Measurements from ENCODE around the gene RBMX2.
"Not testable (repeated sequence)": the region's sequence is repeated elsewhere in the genome, so short reads cannot be mapped to it uniquely, and the experiment has no call there.

The RBMX2 gene

DNA sequence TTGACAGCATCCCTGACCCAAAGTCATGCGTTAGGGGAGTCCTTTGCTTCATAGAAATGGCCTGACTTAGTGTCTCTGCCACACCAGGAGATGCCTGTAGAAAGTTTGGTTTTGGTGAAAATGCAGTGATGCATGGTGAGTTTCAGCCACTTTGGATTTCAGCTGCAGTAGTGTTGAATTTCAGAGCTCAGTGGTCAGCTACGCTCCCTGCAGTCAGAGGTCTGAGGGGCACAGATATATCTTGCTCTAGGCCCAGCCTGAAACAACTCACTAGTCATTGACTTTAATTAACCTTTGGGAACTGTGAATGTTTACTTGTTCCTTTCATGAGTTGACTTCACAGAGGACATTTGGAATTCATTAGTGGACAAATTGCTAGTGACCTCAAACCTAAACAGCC, 17.5 kb downstream of the RBMX2 start:
- TF ChIP-seq ZFX (IDR thresholded peaks at IDR 0.05; ENCODE audit: borderline replicate concordance) (no peak), CTCF (IDR thresholded peaks at IDR 0.05) (no peak)
- no peak overlapping the region for H3K27ac ChIP-seq

- no peak for TF ChIP-seq ZFX (IDR thresholded peaks at IDR 0.05; ENCODE audit: borderline replicate concordance)
- TF ChIP-seq CTCF (IDR thresholded peaks at IDR 0.05) = no peak
- no peak overlapping the region for H3K27ac ChIP-seq
These were observed 24.7 kb downstream of the RBMX2 start for GRCh38 chrX:130426531-130426930.

- not testable (repeated sequence) for H3K27ac ChIP-seq
These were observed 27.4 kb downstream of the RBMX2 start for GRCh38 chrX:130429236-130429635.

- no peak for TF ChIP-seq ZFX (IDR thresholded peaks at IDR 0.05; ENCODE audit: borderline replicate concordance)
- no peak for TF ChIP-seq CTCF (IDR thresholded peaks at IDR 0.05)
These were observed 34.1 kb downstream of the RBMX2 start for GRCh38 chrX:130435937-130436336.

GRCh38 chrX:130437996-130438395, 36.2 kb downstream of the RBMX2 start:
- not testable (repeated sequence) for H3K27ac ChIP-seq

More at GRCh38 chrX:130435937-130436336, 34.1 kb downstream of the RBMX2 start:
- H3K27ac ChIP-seq = no peak overlapping the region

- TF ChIP-seq ZFX (IDR thresholded peaks at IDR 0.05; ENCODE audit: borderline replicate concordance) = no peak
- TF ChIP-seq CTCF (IDR thresholded peaks at IDR 0.05) = no peak
- H3K27ac ChIP-seq = no peak overlapping the region
These were observed 42.1 kb downstream of the RBMX2 start for GRCh38 chrX:130443875-130444274.

- H3K27ac ChIP-seq = no peak overlapping the region
- TF ChIP-seq ZFX (IDR thresholded peaks at IDR 0.05; ENCODE audit: borderline replicate concordance) = no peak
- no peak for TF ChIP-seq CTCF (IDR thresholded peaks at IDR 0.05)
These were observed 43.0 kb downstream of the RBMX2 start for GRCh38 chrX:130444641-130445336.

DNA sequence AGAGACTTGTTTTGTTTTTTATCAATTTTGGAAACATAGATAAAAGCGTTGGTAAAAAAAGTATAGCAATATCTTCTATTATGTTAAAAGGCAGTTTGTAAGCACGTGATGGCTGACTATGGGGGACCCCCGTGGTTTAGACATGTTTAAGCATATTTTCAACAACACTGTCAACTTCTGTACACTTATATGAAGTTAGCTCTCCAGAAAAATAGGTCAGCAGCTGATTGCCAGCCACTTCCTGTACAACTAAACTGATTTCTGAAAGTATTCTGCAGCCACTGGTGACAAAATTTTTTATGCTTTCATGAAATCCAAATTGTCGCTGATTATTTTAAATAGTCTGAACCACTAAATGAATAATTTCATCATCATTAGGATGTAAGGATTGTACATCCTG, 45.2 kb downstream of the RBMX2 start:
- H3K27ac ChIP-seq = no peak overlapping the region
- TF ChIP-seq ZFX (IDR thresholded peaks at IDR 0.05; ENCODE audit: borderline replicate concordance) = no peak
- TF ChIP-seq CTCF (IDR thresholded peaks at IDR 0.05) = no peak
